ENCODE measurements around the gene SEMG1.

The SEMG1 gene

DNA sequence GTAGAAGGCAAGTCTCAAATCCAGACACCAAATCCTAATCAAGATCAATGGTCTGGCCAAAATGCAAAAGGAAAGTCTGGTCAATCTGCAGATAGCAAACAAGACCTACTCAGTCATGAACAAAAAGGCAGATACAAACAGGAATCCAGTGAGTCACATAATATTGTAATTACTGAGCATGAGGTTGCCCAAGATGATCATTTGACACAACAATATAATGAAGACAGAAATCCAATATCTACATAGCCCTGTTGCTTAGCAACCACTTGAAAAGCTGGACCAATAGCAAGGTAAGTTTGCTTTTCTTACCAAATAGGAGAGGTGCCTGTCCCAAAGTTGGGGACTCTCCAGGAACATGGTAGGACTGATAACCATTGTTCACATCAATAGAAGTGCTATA is 16.3 kb downstream of the SEMG1 start:
- no peak for DNase-seq

DNA sequence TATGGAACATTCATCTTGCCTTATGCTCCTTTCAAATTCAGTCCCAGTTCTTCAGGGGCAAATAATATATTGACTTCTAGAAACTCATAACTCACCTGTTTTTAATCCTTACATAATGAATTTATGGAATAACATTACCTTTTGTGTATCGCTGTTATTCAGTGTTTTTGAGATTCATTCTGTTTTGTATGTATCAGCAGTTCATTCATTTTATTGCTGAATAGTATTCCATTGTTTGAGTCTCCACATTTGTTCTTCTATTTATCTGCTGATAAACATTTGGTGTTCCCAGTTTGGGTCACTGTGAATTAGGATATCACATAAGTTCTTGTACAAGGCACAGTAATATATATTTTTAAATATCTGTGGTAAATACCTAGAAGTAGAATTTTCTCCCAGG is 19.5 kb downstream of the SEMG1 start:
- DNase-seq: no peak

DNA sequence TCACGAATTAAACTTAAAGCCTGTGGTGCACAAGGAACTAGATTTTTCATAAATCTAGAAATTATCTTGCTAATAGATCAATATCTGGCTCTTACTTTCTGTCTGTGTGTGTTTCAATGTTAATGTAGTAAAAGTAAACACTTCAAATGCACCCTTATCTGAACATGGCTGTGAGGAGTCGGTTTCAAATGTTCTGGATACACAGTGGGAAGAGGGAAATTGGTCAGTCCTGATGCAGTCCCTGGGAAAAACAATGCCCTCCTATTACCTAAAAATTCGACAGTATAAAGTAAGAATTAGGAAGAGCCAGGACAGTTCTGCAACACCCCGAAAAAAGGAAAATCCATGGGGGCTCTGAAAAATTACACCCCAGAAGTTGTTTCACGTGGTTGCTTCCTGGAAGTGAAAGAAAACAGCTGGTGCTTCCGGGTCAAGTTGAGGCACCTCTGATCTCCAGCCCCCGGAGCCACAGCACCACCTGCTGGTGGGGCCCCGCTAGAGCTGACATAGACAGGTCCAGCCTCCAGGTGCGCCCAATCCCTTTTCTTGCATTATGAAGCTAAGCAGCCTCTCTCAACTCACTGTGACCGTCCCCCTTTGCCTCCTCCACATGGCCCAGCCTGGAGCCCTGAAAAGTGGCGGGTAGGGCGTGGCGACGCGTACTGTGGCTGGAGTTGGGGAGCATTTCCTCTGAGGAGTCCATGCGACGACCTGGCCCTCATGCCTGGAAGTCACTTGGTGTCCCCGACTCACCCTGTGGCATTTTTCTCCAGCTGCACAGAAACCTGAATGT is 22.6 kb downstream of the SEMG1 start:
- no peak for DNase-seq

DNA sequence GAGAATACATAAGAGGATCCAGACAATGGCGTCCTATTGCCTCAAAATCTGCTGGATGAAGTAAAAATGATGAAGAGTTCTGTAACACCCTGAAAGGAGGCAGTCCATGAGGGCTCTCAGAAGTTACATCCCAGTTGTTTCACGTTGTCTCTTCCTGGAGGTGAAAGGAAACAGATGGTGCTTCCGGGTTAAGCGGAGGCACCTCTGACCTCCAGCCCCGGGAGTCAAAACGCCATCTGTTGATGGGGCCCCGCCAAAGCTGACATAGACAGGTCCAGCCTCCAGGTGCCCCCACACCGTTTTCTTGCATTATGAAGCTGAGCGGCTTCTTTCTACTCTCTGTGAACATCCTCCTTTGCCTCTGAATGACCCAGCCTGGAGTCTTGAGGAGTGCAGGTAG is 23.8 kb downstream of the SEMG1 start:
- DNase-seq: no peak

DNA sequence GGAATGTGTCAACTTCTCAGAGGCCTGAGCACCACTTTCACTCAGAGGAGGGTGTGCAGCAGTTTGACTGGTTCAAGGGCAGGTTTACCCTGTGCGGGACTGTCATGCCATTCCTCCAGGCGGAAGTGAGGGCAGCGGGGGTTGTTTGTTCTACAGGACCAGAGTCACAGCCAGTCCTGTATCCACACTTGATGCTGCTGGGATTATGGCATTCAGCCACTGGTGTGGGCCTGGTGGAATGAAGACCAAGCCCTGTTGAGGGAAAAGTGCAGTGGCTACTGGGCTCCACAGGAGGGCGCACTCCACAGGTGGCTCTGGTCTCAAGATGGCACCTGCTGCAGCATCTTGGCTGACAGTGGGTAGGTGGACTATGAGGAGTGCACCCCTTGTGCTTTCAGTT is 29.2 kb downstream of the SEMG1 start:
- no peak for DNase-seq

DNA sequence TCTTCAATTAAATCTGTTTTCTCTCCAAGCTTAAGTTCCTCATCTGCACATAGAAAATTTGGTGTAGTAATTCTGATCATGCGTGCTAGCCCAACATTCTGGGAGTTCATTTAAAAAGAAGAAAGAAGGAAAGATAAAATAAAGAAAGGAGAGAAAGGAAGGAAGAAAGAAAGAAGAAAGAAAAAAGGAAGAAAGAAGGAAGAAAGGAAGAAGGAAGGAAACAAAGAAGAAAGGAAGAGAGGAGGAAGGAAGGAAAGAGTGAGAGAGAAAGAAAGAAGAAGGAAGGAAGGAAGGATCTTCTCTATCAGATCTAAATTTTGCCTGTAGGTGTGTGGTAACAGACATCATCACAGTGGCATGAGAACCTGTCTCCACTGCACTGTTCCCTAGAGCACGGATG is 31.3 kb downstream of the SEMG1 start:
- no peak for DNase-seq

DNA sequence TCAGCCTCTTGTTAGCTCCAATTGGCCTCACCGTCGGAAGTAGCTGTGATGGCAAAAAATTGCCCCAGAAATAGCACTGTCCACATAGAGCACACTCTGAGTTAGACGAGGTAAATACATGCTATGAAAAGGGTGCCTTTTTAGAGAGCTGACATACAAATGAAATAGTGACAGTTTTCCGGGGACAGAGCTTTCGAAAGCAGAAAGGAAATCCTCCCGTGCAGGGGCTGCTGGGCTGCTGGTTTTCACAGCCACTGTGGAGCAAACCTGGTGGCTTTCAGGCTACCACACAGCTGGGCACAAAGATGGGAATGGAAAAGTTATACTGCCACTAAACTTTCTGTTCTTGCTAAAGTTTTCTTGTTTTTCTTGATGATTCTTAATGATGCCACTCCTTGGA is 39.3 kb downstream of the SEMG1 start:
- no peak for DNase-seq

DNA sequence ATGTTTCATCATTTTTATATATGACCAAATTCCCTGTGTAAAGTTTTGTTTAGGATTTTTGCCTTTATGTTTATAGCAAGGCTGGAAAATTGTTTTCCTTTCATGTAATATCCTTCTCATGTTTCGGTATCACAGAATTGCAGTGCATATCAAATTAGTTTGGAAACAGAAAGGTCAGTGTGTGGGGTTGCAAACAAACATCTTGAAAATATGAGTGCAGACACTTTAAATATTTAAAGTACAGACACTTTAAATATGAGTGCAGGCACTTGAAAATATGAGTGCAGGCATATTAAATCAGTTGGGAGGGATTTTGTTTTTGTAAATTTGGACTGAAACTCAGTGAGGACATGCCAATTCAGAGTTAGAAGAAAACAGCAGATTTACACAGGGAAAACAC is 41.0 kb downstream of the SEMG1 start:
- DNase-seq: no peak

DNA sequence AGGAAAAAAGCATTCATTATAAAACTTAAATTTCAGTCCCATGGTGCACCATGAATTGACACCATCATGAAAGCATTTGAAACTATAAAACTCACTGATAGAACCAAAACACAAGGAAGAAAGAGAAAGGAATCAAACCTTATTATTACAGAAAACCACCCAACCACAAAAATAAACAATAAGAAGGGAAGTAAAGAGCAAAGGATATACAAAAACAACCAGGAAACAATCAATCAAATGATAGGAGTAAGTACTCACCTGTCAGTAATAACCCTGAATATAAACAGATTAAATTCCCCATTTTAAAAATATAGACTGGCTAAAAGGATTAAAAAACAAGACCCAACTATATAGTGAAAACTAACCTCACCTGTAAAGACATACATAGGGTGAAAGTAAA is 41.8 kb downstream of the SEMG1 start:
- no peak for DNase-seq

DNA sequence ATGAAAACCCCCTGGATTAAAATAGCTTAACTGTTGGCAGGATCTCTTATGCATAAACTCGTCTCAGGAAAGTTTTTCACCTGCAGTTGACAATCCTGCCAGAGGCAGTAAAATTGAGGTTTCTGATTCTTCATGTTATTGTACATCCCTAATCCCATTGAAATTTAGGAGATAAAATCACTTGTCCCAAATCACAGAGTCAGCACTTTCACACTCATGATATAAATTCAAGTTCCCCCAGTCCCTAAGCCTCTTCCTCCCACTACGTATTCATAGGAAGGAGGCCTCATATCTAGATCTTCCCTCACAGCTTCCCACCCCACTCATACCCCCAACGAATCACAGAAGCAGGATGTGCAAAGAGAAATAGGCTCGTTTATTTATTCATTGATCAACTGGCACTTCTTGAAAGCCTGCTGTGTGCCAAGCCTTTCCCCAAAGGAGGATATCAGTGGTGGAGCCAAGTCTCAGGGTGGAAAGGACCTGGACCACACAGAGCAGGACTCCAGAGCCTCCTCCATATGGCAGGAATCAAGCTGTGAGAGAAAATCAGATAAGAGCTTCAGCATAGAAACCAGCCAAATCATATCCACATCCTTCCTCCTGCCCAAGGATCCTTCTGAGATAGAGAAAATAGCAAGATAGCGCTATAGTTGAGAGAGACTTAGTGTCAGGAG is 45.2 kb downstream of the SEMG1 start:
- no peak for DNase-seq

DNA sequence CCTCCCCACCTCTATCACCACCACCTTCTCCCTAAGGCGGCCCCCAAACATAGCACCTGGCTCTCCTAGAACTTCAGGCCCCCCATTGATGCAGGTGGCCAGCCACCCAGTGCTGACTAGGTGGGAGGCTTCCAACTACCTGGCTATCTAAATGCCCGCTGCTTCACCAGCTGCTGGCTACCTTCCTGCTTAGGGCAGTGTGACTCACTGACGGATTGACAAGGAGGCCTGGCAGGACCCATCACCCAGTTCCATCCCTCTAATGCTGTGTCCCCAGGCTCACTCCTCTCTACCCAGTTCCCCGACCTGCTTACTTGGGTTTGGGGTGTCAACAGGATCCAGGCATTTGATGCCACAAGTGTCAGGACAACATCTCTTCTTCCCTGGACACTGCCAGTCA is 46.4 kb downstream of the SEMG1 start:
- no peak for DNase-seq

DNA sequence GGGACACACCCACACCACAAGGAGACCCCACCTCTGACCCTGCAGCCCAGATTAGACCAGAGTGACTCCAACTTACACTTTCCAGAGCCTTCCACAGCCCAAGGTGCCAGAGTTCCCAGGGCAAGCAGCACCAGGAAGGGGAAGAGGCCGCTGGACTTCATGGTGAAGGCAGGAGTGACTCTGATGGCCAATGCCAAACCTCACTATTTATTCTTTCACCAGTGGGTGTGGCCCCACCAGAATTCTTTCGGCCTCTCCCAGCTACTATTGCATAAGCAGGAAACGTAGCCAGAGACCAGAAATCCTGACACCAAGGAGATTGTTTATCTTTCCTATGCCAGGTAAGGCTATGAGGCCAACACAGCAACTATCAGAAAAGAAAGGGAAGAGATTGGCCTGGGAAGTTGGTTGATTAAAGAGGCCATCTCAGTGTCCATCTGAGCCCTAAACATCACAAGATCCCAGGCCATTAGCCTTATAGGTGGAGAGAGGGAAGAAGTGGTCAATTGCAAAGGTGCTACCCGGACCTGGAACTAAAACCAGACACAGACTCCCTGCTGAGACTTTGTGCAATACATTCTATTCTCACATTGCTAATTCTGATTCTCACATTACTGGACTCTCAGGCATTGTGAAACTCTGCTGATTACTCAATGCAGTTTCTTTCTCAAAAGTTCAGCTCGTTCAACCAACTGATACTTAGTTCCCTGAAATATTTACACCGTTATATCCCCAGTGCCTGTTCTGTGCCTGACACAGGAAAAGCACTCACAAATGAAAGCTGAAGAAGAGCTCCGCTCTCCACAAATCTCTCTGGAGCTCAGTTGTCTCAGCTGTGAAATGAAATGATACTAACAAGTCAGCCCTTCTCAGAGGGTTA is 47.8 kb downstream of the SEMG1 start, which contains the start of gene SLPI:
Gene SLPI, minus strand, starts transcription at position 182 of the 880 bp plus-strand sequence. Its CDS starts 21 bp downstream, at position 161.
- DNase-seq: no peak

DNA sequence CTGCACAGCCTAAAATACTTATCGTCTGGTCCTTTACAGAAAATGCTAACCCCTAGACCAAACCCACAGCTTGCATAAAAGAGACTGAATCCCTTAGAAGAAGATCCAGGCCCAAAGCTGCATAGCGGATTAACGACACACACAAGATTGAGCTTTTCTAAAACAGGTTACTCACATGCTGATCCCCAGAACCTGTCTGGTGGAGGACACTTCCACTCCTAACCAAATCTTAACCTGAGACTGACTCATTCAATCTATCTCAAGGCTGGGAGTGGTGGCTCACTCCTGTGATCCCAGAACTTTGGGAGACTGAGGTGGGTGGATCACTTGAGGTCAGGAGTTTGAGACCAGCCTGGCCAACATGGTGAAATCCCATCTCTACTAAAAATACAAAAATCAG is 50.3 kb downstream of the SEMG1 start:
- no peak for DNase-seq

DNA sequence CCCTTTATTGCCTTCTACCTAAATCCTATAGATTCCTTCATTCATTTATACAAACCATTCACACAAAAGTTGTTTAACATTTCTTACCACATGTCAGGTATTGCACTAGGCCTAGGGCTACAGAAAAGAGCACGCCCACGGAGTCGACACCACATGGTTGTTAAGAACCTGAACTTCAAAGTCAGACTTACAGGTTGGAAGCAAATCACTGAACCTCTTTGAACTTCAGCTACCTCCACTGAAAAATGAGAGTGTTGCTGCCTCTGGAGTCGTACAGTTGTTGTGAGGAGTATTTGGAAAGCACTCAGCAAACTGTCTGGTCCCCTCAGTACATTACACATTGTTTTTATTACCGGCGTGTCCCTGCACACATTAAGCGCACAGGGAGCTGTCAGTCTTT is 50.9 kb downstream of the SEMG1 start:
- DNase-seq: no peak

DNA sequence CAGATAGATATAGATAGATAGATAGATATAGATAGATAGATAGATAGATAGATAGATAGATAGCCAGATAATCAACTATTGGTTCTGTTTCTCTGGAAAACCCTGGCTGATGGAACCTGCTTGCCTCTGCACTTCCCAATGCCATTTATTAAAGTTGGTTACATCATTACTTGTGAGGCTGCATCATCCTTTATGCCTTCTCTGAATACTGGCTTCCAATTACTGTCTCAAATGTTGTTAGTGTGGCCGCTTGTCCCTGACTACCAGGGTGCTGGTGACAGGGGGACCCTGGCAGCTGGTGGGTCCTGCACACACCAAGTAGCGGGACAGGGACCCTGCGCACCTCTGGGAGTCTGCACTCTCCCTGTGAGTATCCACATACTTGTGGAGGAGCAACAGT is 51.4 kb downstream of the SEMG1 start:
- no peak for DNase-seq

DNA sequence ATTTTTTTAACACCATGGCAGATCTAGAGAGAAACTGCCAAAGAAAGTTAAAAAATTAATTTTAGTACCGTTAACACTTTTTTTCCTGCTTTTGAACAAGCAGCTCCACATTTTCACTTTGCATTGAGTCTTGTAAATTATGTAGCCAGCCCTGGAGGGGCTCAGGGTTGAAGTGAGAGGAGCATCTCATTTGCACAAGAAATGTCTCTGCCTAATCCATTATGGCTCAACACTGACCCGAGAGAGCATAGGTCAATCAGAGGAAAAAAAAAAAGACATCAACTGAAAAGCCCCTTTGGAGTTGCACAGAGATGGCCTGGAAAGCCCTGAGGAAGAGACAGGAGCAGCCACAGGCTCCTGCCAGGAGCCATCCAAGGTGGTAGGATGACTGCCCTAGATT is 51.8 kb downstream of the SEMG1 start:
- no peak for DNase-seq

Measured in NCI-H2081 treated with DMSO at 0.1 percent for 48 hours (cell line).